HG03432 (cell line): ENCODE data around the gene XG.
"Not testable (repeated sequence)": the region's sequence is repeated elsewhere in the genome, so short reads cannot be mapped to it uniquely, and the experiment has no call there.

ENCODE experiments used
- ATAC-seq: cut with Tn5 transposase; IDR thresholded peaks from one replicate; pipeline ENCODE4 v1.9.1; 2021; ENCODE audit warnings: mild to moderate bottlenecking, moderate library complexity; ENCODE audit not compliant: unreplicated experiment

Gene XG

DNA sequence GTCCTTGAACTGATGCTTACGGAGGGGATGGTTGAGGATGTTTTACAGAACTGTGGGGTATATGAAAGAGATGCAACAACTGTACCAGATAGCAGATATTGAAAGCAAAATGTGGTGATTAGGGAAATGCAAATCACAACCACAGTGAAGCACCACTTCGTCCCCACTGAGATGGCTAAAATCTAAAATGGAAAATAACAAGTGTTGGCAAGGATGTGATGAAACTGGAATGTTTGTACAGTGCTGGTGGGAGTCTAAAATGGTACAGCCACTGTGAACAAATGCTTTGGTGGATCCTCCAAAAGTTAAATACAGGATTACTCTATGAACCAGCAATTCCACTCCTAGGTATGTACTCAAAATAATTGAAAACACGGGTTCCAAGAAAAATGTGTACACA is 22.9 kb downstream of the XG start:
- no peak for ATAC-seq

DNA sequence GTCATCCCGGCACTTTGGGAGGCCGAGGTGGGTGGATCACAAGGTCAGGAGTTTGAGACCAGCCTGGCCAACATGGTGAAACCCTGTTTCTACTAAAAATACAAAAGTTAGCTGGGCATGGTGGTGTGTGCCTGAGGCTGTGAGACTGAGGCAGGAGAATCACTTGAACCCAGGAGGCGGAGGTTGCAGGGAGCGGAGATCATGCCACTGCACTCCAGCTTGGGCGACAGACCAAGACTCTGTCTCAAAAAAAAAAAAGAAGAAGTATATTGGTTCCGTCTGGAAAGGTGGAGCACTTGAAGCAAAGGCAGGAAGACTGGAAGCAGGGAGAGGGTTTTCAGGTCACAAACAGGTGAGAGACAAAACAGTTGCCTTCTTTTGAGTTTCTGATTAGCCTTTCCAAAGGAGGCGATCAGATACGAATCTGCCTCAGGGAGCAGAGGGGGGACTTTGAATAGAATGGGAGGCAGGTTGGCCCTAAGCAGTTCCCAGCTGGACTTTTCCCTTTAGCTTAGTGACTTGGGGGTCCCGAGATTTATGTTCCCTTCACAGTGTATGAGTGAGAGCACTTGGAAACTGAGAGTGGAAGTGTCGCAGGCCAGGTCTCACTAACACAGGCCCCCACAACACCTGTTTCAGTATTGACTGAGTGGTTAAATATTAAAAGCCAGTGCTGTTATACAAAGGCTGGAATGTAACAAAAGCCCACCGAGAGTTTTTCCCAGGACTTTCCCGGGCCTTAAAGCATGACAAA is 28.8 kb downstream of the XG start:
- peak; percentile 69 for ATAC-seq

DNA sequence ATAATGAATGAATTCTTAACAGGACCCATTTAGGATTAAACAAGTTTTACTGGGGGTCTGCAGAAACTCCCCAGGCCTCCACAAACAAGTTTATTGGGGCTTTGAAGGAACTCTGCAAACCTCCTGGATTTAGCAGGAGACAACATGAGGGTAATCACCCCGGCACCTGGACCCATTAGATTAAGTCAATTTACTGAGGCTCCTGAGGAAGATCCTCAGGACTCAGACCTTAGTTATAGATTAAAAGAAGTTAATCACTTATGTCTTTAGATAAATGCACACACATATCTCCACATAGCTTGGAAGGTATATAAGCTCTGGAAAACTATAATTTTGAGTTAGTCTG is 29.4 kb downstream of the XG start:
- no peak for ATAC-seq

DNA sequence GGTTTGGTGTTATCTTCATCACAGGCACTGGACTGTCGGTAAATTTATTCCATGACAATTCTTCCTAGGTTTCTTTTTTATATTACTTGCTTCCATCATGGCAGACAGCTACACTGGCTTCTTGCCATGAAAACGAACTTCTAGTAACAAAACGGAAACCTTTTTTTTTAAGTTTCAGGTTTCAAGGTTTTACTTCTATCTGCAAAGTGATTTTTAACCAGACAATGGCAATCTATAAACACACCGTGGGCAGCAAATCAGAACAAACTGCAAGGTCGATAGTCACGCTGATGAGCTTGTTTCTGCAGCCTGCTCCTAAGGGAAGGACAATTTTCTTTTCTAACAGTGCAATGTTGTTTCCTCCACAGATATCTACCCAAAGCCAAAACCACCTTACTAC is 29.9 kb downstream of the XG start:
- ATAC-seq = peak; percentile 70

DNA sequence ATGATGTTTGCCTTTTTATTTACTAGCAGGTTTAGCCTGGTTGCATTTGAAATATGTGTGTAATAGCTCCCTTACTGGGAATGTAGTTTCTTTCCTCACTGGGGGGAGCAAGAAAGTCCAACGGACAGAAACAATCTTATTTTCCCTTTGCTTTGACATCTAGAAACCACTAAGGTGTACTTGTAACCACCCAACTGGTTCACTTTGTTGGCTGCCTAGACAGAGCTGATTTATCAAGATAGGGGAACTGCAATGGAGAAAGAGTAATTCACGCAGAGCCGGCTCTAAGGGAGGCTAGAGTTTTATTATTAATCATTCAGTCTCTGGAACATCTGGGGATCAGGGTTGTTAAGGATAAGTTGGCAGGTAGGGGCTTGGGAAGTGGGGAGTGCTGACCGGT is 30.3 kb downstream of the XG start:
- ATAC-seq = peak; percentile 13

DNA sequence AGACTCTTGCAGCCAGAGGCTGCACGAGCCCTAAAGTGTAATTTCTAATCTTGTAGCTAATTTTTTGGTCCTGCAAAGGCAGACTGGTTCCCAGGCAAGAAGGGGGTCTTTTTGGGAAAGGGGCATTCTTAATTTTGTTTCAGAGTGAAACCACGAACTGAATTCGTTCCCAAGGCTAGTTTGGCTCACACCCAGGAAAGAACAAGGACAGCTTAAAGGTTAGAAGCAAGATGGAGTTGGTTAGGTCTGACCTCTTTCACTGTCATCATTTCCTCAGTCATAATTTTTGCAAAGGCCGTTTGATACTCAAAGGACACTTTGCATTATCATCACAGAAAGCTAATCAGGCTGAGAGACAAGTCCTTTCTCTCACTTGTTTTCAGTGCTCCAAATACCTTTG is 30.9 kb downstream of the XG start:
- no peak for ATAC-seq

DNA sequence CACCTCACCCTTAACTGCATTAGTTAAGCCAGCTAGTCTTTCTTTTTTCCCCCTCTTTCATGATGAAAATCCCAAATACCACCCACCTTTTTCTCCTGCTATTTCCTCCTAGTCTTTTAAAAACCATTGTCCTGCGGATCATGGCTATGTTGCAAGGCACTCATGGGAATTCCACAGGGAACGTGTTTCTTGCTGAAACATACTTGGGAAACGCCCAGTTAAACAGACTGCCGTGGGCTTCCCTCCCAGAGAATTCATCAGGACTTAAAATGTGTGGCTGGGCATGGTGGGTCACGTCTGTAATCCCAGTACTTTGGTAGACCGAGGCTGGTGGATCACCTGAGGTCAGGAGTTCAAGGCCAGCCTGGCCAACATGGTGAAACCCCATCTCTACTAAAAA is 32.2 kb downstream of the XG start:
- ATAC-seq = no peak

DNA sequence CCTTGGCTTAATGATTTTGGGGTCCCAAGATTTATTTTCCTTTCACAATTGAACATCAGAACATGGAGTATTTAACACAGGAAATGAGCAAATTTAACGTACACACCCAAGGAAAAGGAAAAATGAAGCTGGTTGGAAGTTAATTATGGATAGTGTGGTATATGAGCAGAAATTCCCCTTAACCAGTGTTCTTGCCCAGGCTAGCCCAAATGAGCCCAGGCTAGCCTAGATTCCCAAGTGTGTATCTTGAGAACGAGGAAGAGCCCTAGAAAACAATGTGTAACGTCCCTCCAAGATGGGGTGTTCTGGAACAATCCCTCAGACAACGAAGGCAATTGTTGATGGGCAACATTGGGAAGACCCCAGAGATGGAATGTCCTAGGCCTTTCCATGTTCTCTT is 33.7 kb downstream of the XG start:
- no peak for ATAC-seq

DNA sequence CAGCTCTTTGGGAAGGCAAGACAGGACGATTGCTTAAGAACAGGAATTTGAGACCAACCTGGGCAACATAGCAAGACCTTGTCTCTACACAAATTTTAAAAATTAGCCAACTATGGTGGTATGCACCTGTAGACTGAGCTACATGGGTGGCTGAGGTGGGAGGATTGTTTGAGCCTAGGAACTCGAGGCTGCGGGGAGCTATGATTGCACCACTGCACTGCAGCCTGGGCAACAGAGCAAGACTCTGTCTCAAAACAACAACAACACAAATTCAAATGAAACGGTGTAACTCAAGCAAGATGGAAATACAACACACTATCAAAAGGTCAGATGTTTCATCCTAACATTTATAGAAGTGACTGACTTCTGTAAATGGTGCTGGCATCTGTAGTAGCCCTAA is 37.1 kb downstream of the XG start:
- no peak for ATAC-seq

DNA sequence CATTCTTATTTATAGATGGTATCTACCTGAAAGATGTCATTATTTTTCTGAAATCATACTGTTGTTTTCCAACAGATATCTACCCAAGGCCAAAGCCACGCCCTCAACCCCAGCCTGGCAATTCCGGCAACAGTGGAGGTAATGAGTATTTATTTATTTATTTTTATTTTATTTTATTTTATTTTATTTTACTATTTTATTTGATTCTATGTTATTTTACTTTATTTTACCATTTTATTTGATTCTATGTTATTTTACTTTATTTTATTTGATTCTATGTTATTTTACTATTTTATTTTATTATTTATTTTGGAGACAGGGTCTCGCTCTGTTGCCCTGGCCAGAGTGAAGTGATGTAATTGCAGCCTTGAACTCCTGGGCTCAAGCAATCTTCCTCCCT is 37.7 kb downstream of the XG start:
- no peak for ATAC-seq

DNA sequence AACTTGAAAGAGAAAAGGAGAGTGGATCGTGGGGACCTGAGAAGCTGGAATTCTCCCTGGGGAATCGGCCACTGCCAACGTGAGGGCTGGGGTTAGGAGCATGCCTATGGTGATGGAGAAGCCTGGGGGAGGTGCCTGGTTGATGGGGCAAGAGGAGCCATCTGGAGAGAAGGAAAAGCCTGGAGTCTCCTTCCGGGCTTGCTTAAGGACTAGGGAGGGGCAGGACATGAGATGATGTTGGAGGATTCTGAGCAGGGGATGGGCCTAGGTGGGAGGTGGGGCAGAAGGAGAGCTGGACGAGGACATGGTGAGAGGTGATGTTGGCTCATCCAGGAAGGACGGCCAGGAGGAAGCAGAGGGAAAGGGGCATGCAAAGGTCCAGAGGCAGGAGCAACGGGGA is 41.9 kb downstream of the XG start:
- no peak for ATAC-seq

DNA sequence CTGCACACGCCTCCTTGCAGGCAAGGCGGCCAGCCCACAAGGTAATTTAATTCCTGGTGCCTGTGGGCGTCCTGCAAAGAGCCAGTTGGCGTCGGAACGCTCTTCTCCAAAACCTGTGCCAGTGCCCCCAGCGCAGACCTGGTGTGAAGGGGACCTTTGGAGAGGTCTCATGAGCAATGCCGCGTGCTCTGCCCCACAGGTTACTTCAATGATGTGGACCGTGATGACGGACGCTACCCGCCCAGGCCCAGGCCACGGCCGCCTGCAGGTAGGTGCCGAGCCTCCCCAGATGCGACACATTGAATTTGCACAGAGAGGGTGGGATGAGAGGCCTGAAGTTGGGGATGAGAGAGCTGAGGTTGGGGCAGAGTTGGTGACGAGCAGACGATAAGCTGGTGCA is 42.5 kb downstream of the XG start:
- no peak for ATAC-seq

DNA sequence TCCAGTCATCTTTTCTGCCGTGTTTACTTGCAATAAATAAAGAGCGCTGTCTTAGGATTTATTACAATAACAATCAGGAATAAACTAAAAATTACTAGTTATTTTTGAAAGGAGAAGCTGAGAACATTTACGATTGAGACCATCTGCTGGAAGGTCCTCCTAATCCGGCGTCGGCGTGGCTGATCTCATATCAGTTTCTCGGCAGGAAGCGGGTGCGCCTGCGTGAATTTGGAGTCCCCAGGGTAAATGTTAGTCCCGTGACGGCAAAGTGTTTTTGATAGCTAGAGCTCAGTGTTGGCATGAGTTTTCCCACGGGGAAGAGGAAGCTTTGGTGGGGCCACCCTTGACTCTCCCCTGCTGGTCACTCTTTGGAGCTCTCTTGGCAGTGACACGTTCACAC is 45.0 kb downstream of the XG start:
- ATAC-seq = not testable (repeated sequence)

DNA sequence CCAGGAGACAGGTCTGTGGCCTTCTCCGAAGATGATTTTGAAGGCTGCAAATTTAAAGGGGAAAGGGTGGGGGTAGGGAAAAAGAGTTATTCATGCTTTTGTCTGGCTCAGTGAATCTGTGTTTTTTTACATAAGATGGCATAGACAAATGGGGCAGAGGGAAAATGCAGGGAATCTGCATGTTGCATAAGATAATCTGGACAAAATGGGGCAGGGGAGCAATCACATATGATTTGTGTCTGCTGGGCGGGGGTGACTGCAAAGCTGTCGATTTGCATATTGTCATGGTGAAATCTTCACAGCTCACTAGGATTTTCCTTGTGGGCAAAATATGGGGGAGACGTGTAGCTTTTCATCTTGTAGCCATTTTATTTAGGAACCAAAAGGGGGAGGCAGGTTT is 47.5 kb downstream of the XG start:
- no peak for ATAC-seq

DNA sequence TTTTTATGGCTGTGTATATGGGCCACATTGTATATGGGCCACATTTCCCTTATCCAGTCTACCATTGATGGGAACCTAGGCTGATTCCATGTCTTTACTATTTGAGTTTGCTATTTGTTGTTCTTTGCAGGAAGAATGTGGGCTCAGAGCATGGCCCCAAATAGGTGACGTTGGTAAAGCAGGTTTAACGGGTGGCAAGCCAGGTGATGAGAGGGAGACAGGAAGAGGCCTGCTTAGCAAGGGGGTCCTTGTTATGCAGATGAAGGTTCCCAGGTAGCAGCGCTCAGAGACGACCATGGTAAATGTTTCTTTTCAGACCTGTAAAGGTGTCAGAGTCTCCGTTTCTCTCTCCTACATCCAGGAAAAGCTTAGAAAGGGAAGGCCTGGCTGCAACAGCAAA is 48.1 kb downstream of the XG start:
- ATAC-seq = not testable (repeated sequence)

DNA sequence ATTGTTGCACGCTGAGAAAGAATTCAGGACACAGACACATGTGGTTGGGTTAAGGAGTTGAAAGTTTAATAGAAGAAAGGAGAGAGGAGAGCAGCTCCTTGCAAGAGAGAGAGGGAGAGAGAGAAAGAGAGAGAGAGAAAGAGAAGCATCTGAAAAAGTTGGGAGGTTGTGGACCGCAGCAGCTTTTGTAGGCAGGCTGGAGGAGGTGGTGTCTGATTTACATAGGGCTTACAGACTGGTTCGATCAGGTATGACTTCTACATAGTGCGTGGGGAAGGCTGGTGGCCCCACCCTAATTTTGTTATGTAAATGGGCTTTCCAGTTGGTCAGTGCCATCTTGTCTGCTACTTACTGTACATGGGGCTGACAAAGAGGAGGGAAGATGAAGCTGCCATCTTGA is 49.4 kb downstream of the XG start:
- ATAC-seq = no peak

DNA sequence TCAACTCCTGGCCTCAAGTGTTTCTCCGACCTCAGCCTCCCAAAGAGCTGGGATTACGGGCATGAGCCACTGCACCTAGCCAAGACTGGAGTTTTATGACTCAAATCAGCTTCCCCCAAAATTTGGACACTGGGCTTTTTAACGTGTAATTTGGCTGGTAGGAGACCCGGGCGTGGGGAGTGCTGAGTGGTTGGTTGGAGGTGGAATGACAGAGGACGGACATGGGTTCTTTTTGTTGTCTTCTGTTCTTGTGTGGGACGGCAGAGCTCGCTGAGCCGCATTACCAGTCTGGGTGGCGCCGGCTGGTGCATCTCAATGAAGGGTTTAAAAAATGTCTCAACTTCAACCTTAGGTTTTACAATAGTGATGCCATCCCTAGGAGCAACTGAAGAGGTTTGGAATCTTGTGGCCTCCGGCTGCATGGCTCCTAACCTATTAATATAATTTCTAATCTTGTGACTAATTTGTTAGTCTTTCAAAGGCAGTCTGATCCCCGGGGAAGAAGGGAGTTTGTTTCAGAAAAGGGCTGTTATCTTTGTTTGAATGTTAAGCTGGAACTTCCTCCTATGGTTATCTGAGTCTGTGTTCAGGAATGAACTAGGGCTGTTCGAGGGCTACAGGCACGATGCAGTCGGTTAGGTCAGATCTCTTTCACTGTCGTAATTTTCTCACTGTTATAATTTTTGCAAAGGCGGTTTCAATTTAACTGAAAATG is 50.7 kb downstream of the XG start:
- ATAC-seq = not testable (repeated sequence)

DNA sequence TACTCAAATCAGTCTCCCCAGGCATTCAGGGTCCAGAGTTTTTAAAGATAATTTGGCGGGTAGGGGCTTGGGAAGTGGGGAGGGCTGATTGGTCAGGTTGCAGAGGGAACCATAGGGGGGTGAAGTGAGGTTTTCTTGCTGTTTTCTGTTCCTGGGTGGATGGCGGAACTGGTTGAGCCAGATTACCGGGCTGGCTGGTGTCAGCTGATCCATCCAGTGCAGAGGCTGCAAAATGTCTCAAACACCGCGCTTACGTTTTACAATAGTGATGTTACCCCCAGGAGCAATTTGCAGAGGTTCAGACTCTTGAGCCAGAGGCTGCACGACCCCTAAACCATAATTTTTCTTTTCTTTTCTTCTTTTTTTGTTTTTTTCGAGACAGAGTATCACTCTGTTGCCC is 51.6 kb downstream of the XG start:
- not testable (repeated sequence) for ATAC-seq

DNA sequence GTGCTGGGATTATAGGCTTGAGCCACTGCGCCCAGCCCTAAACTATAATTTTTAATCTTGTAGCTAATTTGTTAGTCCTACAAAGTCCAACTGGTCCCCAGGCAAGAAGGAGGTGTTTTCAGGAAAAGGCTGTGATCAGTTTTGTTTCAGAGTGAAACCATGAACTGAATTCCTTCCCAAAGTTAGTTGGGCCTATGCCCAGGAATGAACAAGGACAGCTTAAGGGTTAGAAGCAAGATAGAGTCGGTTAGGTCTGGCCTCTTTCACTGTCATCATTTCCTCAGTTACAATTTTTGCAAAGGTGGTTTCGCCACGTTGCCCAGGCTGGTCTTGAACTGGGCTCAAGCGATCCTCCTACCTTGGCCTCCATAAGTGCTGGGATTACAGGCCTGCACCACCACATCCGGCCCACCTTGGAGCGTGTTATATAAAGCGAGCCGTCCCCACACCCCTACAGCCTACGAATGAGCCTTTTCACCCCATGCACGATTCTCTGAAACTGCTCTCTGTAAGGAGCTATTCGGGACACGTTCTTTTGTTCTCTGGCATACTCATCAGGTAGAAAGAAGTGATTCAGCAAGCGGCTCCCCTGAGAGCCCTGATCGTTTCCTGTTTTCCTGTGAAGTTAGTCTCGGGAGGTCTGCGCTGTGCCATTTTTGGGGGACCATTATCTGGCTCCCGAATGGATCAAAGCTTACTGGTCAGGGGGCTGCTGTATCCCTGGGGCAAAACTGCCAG is 52.4 kb downstream of the XG start:
- ATAC-seq = not testable (repeated sequence)

DNA sequence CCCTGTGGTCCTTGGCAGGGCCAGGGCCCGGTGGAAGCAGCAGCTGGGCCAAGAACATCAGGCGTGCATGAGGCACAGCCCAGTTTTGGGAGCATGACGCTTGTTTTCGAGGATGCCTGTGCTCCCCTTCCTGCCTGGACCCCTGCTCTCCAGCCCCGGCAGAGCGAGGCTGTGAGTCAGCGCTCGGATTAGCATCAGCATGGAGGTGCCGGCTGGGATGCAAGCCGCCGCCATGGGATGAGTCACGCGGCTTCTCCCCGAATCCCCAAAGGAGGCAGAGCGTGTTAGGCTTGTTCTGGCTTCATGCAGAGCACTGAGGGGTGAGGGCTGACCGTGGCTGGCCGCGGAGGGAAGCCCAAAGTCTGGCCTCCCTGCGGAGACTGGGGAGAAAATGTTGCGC is 53.0 kb downstream of the XG start:
- not testable (repeated sequence) for ATAC-seq

DNA sequence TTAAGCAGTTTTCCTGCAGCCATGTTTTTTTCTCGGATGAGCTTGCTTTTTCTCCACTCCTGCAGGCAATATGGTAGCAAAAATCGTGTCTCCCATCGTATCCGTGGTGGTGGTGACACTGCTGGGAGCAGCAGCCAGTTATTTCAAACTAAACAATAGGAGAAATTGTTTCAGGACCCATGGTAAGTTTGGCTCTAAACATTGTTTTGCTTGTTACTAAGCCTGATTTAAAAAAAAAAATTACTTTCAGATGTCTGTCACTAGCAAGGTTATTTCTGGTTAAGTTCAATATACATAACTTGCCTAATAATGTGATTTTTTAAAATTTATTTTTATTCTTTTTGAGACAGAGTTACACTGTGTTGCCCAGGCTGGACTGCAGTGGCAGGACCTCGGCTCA is 59.4 kb downstream of the XG start:
- no peak for ATAC-seq
